WTC11 (cell line): ENCODE results near the gene NDRG3. TPM values are rescaled to one million over a fixed set of nuclear protein-coding genes. Genes with fewer than 3 reads are reported as not detected.

ENCODE experiments used
- ATAC-seq: fragments of 200-7000 bp; cut with Tn5 transposase; 2 replicates; pipeline ENCODE4 v1.10.0; 2021; ENCODE audit warnings: mild to moderate bottlenecking, moderate library complexity
- CTCF ChIA-PET: fragments of 300-600 bp; sonication (Branson Sonifier 250); formaldehyde crosslinking; loops from one replicate; lab custom pipeline; 2021; ENCODE audit warnings: antibody characterized with exemption; lab: Charles Lee
- POLR2A ChIA-PET: fragments of 350-600 bp; sonication (Branson Sonifier 250); formaldehyde crosslinking; loops from one replicate; lab custom pipeline; 2021; ENCODE audit warnings: antibody characterized with exemption; lab: Charles Lee
- DNase-seq: peaks from one replicate; pipeline ENCODE4 v3.0.0; 2021; ENCODE audit warnings: low spot score
- H3K27ac Mint-ChIP-seq: 2 replicates; pipeline ENCODE4 v1.8.0; 2021; ENCODE audit warnings: mixed read lengths
- H3K27me3 Mint-ChIP-seq: 2 replicates; pipeline ENCODE4 v1.8.0; 2021; ENCODE audit warnings: low read depth, mild to moderate bottlenecking, moderate library complexity, mixed read lengths
- H3K36me3 Mint-ChIP-seq: 2 replicates; pipeline ENCODE4 v1.8.0; 2021; ENCODE audit warnings: mixed read lengths
- H3K4me1 Mint-ChIP-seq: 2 replicates; pipeline ENCODE4 v1.8.0; 2022; ENCODE audit warnings: mixed read lengths
- H3K4me3 Mint-ChIP-seq: 2 replicates; pipeline ENCODE4 v1.8.0; 2021; ENCODE audit warnings: mild to moderate bottlenecking, moderate library complexity, mixed read lengths
- H3K9me3 Mint-ChIP-seq: 2 replicates; pipeline ENCODE4 v1.8.0; 2021; ENCODE audit warnings: mixed read lengths
- ATF3 ChIP-seq: sonication (generic); formaldehyde crosslinking; conservative IDR thresholded peaks from 2 replicates; pipeline ENCODE4 v1.8.1; 2022; ENCODE audit warnings: mild to moderate bottlenecking, missing genetic modification reagents
- ATF6 ChIP-seq: sonication (generic); formaldehyde crosslinking; IDR thresholded peaks from 2 replicates; pipeline ENCODE4 v1.8.1; 2023; ENCODE audit warnings: mild to moderate bottlenecking, missing genetic modification reagents
- CREB1 ChIP-seq: sonication (generic); formaldehyde crosslinking; IDR thresholded peaks from 2 replicates; pipeline ENCODE4 v1.8.0; 2023; ENCODE audit warnings: mild to moderate bottlenecking, missing genetic modification reagents
- E2F5 ChIP-seq: sonication (generic); formaldehyde crosslinking; IDR thresholded peaks from 2 replicates; pipeline ENCODE4 v1.8.1; 2022; ENCODE audit warnings: mild to moderate bottlenecking, moderate library complexity, missing genetic modification reagents
- FOXK1 ChIP-seq: sonication (generic); formaldehyde crosslinking; IDR thresholded peaks from 2 replicates; pipeline ENCODE4 v1.8.0; 2022; ENCODE audit warnings: mild to moderate bottlenecking, moderate library complexity, missing genetic modification reagents
- FOXP1 ChIP-seq: sonication (generic); formaldehyde crosslinking; IDR thresholded peaks from 2 replicates; pipeline ENCODE4 v1.8.0; 2022; ENCODE audit warnings: missing genetic modification reagents, mild to moderate bottlenecking, moderate library complexity, borderline replicate concordance
- FOXP4 ChIP-seq: sonication (generic); formaldehyde crosslinking; IDR thresholded peaks from 2 replicates; pipeline ENCODE4 v1.8.0; 2022; ENCODE audit warnings: mild to moderate bottlenecking, missing genetic modification reagents
- HMGXB4 ChIP-seq: sonication (generic); formaldehyde crosslinking; IDR thresholded peaks from 2 replicates; pipeline ENCODE4 v1.8.1; 2023; ENCODE audit warnings: mild to moderate bottlenecking, moderate library complexity, missing genetic modification reagents
- KAT7 ChIP-seq: sonication (generic); formaldehyde crosslinking; IDR thresholded peaks from 2 replicates; pipeline ENCODE4 v1.8.1; 2023; ENCODE audit warnings: missing genetic modification reagents, mild to moderate bottlenecking, borderline replicate concordance
- NFATC4 ChIP-seq: fragments of 250-450 bp; sonication (Bioruptor Pico); IDR thresholded peaks from 2 replicates; pipeline ENCODE4 v1.9.0; 2021; ENCODE audit warnings: mild to moderate bottlenecking
- NFE2L1 ChIP-seq: sonication (generic); formaldehyde crosslinking; IDR thresholded peaks from 2 replicates; pipeline ENCODE4 v1.8.1; 2023; ENCODE audit warnings: missing genetic modification reagents
- OVOL2 ChIP-seq: fragments of 250-450 bp; sonication (Bioruptor Pico); IDR thresholded peaks from 2 replicates; pipeline ENCODE4 v1.9.0; 2021; ENCODE audit warnings: mild to moderate bottlenecking, borderline replicate concordance
- RELA ChIP-seq: sonication (generic); formaldehyde crosslinking; IDR thresholded peaks from 2 replicates; pipeline ENCODE4 v1.8.1; 2022; ENCODE audit warnings: missing genetic modification reagents, mild to moderate bottlenecking, borderline replicate concordance
- RORB ChIP-seq: fragments of 250-450 bp; sonication (Bioruptor Pico); IDR thresholded peaks from 2 replicates; pipeline ENCODE4 v1.9.0; 2021; ENCODE audit warnings: mild to moderate bottlenecking
- TCF7 ChIP-seq: sonication (generic); formaldehyde crosslinking; IDR thresholded peaks from 2 replicates; pipeline ENCODE4 v1.8.0; 2022; ENCODE audit warnings: mild to moderate bottlenecking, low read depth, missing genetic modification reagents, moderate library complexity
- TEAD4 ChIP-seq: sonication (generic); formaldehyde crosslinking; IDR thresholded peaks from 2 replicates; pipeline ENCODE4 v1.8.0; 2022; ENCODE audit warnings: mild to moderate bottlenecking, missing genetic modification reagents
- ZBTB21 ChIP-seq: sonication (generic); formaldehyde crosslinking; IDR thresholded peaks from 2 replicates; pipeline ENCODE4 v1.8.1; 2023; ENCODE audit warnings: mild to moderate bottlenecking, missing genetic modification reagents, borderline replicate concordance
- ZNF416 ChIP-seq: fragments of 250-450 bp; sonication (Bioruptor Pico); IDR thresholded peaks from 2 replicates; pipeline ENCODE4 v1.9.0; 2021; ENCODE audit warnings: mild to moderate bottlenecking, inconsistent platforms
- total RNA-seq: library from RNA; stranded (reverse); gene quantifications from 3 replicates; pipeline ENCODE4 v1.2.3, GENCODE V29; 2021
- TF ChIP-seq, protein P1 (sequence below): fragments of 250-450 bp; sonication (Bioruptor Pico); IDR thresholded peaks from 2 replicates; pipeline ENCODE4 v1.9.0; 2021; ENCODE audit warnings: mild to moderate bottlenecking, borderline replicate concordance
- TF ChIP-seq, protein P2 (sequence below): sonication (generic); formaldehyde crosslinking; IDR thresholded peaks from 2 replicates; pipeline ENCODE4 v1.8.1; 2023; ENCODE audit warnings: mild to moderate bottlenecking, missing genetic modification reagents

NDRG3 gene
- total RNA-seq, 1 experiment from 2014 or later = 27.0 TPM

DNA sequence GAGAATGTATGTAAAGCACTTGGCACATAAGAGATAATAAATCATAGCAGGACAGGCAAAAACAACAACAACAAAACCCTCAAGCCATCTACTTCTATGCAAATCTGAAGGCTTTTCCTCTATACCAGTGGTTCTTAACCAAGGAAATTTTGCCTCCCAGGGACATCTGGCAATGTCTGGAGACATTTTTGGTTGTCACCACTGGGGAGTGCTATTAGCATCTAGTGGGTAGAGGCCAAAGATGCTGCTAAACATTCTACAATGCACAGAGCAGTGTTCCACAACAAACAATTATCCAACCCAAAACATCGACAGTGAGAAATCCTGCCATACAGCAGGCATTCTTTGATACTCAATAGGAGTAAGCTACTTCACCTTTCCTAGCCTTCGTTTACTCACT, 28.2 kb downstream of the NDRG3 start:
- 0 out of 2 replicates have a peak, but pooled peaks have one; percentile 43 for ATAC-seq
- POLR2A ChIA-PET = no interaction called here

More for the DNA sequence above, 28.2 kb downstream of the NDRG3 start:
- peaks cover 6% of the 10 kb centered on the region for H3K36me3 Mint-ChIP-seq
- H3K4me3 Mint-ChIP-seq = no peak overlapping the region
- no peaks in the 10 kb centered on the region for H3K4me1 Mint-ChIP-seq
- CTCF ChIA-PET = interaction anchor here (1.7 kb wide), 1 partner anchor 37 kb away, joined by 7 read pairs; no protein-coding TSS in a partner anchor
- DNase-seq = no peak
- no peaks in the 10 kb centered on the region for H3K27me3 Mint-ChIP-seq
- no peak overlapping the region for H3K27ac Mint-ChIP-seq
- H3K9me3 Mint-ChIP-seq = no peaks in the 10 kb centered on the region
- TF ChIP-seq HMGXB4 (CRISPR knock-in tag) (no peak), E2F5 (CRISPR knock-in tag) (no peak), TEAD4 (CRISPR knock-in tag) (no peak), NFE2L1 (no peak), KAT7 (no peak), NFATC4 (CRISPR knock-in tag) (no peak), CREB1 (CRISPR knock-in tag) (no peak), FOXK1 (CRISPR knock-in tag) (no peak), ATF6 (CRISPR knock-in tag) (no peak), OVOL2 (CRISPR knock-in tag) (no peak), ZBTB21 (CRISPR knock-in tag) (no peak), FOXP4 (CRISPR knock-in tag) (no peak), TCF7 (CRISPR knock-in tag) (no peak), ATF3 (CRISPR knock-in tag) (no peak), FOXP1 (CRISPR knock-in tag) (no peak), RELA (CRISPR knock-in tag) (no peak), ZNF416 (CRISPR knock-in tag) (no peak), RORB (CRISPR knock-in tag) (no peak)
- TF ChIP-seq, protein P1, sequence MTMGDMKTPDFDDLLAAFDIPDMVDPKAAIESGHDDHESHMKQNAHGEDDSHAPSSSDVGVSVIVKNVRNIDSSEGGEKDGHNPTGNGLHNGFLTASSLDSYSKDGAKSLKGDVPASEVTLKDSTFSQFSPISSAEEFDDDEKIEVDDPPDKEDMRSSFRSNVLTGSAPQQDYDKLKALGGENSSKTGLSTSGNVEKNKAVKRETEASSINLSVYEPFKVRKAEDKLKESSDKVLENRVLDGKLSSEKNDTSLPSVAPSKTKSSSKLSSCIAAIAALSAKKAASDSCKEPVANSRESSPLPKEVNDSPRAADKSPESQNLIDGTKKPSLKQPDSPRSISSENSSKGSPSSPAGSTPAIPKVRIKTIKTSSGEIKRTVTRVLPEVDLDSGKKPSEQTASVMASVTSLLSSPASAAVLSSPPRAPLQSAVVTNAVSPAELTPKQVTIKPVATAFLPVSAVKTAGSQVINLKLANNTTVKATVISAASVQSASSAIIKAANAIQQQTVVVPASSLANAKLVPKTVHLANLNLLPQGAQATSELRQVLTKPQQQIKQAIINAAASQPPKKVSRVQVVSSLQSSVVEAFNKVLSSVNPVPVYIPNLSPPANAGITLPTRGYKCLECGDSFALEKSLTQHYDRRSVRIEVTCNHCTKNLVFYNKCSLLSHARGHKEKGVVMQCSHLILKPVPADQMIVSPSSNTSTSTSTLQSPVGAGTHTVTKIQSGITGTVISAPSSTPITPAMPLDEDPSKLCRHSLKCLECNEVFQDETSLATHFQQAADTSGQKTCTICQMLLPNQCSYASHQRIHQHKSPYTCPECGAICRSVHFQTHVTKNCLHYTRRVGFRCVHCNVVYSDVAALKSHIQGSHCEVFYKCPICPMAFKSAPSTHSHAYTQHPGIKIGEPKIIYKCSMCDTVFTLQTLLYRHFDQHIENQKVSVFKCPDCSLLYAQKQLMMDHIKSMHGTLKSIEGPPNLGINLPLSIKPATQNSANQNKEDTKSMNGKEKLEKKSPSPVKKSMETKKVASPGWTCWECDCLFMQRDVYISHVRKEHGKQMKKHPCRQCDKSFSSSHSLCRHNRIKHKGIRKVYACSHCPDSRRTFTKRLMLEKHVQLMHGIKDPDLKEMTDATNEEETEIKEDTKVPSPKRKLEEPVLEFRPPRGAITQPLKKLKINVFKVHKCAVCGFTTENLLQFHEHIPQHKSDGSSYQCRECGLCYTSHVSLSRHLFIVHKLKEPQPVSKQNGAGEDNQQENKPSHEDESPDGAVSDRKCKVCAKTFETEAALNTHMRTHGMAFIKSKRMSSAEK (CRISPR knock-in tag) = no peak
- TF ChIP-seq, protein P2, sequence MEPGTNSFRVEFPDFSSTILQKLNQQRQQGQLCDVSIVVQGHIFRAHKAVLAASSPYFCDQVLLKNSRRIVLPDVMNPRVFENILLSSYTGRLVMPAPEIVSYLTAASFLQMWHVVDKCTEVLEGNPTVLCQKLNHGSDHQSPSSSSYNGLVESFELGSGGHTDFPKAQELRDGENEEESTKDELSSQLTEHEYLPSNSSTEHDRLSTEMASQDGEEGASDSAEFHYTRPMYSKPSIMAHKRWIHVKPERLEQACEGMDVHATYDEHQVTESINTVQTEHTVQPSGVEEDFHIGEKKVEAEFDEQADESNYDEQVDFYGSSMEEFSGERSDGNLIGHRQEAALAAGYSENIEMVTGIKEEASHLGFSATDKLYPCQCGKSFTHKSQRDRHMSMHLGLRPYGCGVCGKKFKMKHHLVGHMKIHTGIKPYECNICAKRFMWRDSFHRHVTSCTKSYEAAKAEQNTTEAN = no peak
